Measurements from ENCODE around the gene PCNT.

The PCNT gene

GRCh38 chr21:46336603-46337002, 12.6 kb downstream of the PCNT start:
- no peak for DNase-seq

- no peak for DNase-seq
Observed at GRCh38 chr21:46340998-46341397, 17.0 kb downstream of the PCNT start.

- DNase-seq, result no peak
Observed at GRCh38 chr21:46344219-46344915, 20.4 kb downstream of the PCNT start.

- no peak for DNase-seq
Observed at GRCh38 chr21:46345861-46346260, 21.9 kb downstream of the PCNT start.

GRCh38 chr21:46346296-46347202, 22.6 kb downstream of the PCNT start:
- no peak for DNase-seq

GRCh38 chr21:46347203-46347550, 23.2 kb downstream of the PCNT start:
- DNase-seq, result no peak

GRCh38 chr21:46347791-46348381, 23.9 kb downstream of the PCNT start:
- no peak for DNase-seq

GRCh38 chr21:46349134-46349760, 25.3 kb downstream of the PCNT start:
- no peak for DNase-seq

GRCh38 chr21:46350571-46350970, 26.6 kb downstream of the PCNT start:
- no peak for DNase-seq

- DNase-seq, result no peak
Observed at GRCh38 chr21:46350981-46351380, 27.0 kb downstream of the PCNT start.

GRCh38 chr21:46351476-46352163, 27.7 kb downstream of the PCNT start:
- DNase-seq, result no peak

GRCh38 chr21:46352164-46352515, 28.2 kb downstream of the PCNT start:
- no peak for DNase-seq

- DNase-seq, result no peak
Observed at GRCh38 chr21:46352913-46353312, 29.0 kb downstream of the PCNT start.

- DNase-seq, result no peak
Observed at GRCh38 chr21:46354046-46354445, 30.1 kb downstream of the PCNT start.

- no peak for DNase-seq
Observed at GRCh38 chr21:46354518-46354917, 30.6 kb downstream of the PCNT start.

- no peak for DNase-seq
Observed at GRCh38 chr21:46355161-46356004, 31.4 kb downstream of the PCNT start.

- no peak for DNase-seq
Observed at GRCh38 chr21:46356005-46356338, 32.0 kb downstream of the PCNT start.

GRCh38 chr21:46356494-46357334, 32.8 kb downstream of the PCNT start:
- no peak for DNase-seq

GRCh38 chr21:46357335-46357604, 33.3 kb downstream of the PCNT start:
- no peak for DNase-seq

- DNase-seq, result no peak
Observed at GRCh38 chr21:46357684-46358425, 33.9 kb downstream of the PCNT start.

GRCh38 chr21:46361176-46361575, 37.2 kb downstream of the PCNT start:
- DNase-seq, result no peak
